Heart left ventricle (tissue), 16 donors: ENCODE results near the gene SSC5D. TPM values are rescaled to one million over a fixed set of nuclear protein-coding genes. Genes with fewer than 3 reads are reported as not detected.
"Not testable (repeated sequence)": the region's sequence is repeated elsewhere in the genome, so short reads cannot be mapped to it uniquely, and the experiment has no call there.

Experiments
- ATAC-seq, 4 donors: fragments of 200-7000 bp; cut with Tn5 transposase; one replicate each; pipeline ENCODE4 v1.9.1; 2020 to 2022; ENCODE audit warnings: moderate library complexity in 4 of 4, mild to moderate bottlenecking in 3 of 4, moderate number of reproducible peaks in 1 of 4
- DNase-seq, 5 donors: peaks; one replicate each; pipeline ENCODE4 v3.0.0-alpha.2; 2020
- H3K27ac ChIP-seq, 12 donors: fragments of 200-600 bp; sonication (generic) in 4 of 12; one replicate each; pipeline versions ENCODE4 v1.5.0 to v1.8.0; 2016 to 2022; ENCODE audit warnings: mild to moderate bottlenecking in 2 of 12
- H3K27me3 ChIP-seq, 9 donors: fragments of 200-600 bp; sonication (generic) in 2 of 9; one replicate each; pipeline versions ENCODE4 v1.5.1 to v1.8.0; 2016 to 2022; ENCODE audit warnings: mild to moderate bottlenecking in 3 of 9
- H3K36me3 ChIP-seq, 9 donors: fragments of 200-600 bp; sonication (generic) in 2 of 9; one replicate each; pipeline versions ENCODE4 v1.5.0 to v1.8.0; 2018 to 2022; ENCODE audit warnings: mild to moderate bottlenecking in 2 of 9
- H3K4me1 ChIP-seq, 12 donors: fragments of 200-600 bp; sonication (generic) in 4 of 12; one replicate each; pipeline versions ENCODE4 v1.5.0 to v1.8.0; 2016 to 2022; ENCODE audit warnings: mild to moderate bottlenecking in 3 of 12
- H3K4me3 ChIP-seq, 12 donors: fragments of 200-600 bp; sonication (generic) in 4 of 12; one replicate each; pipeline versions ENCODE4 v1.5.0 to v1.8.0; 2017 to 2022; ENCODE audit warnings: mild to moderate bottlenecking in 9 of 12, moderate library complexity in 4 of 12
- H3K9me3 ChIP-seq, 12 donors: fragments of 200-600 bp; sonication (generic) in 4 of 12; one replicate each; pipeline versions ENCODE4 v1.5.0 to v1.8.0; 2016 to 2022; ENCODE audit warnings: mild to moderate bottlenecking in 1 of 12
- POLR2A ChIP-seq, 2 donors: fragments of 450-650 bp; IDR thresholded peaks; one replicate each; pipeline ENCODE4 v1.6.1; 2017; ENCODE audit warnings: antibody characterized with exemption in 2 of 2, mild to moderate bottlenecking in 2 of 2, moderate library complexity in 2 of 2
- WGBS, 4 donors: extraction: QIAGEN DNeasy Blood & Tissue Kit in 2 of 4; methylation state at CpG; one replicate each; pipeline versions ENCODE4 v1.1.5 to v1.1.7; 2013 to 2018; 5-methylcytosine and 5-hydroxymethylcytosine counted together
- intact Hi-C, 10 donors: fragments of 100-400 bp; cut with DNase I; formaldehyde crosslinking; loops; one replicate each; pipeline versions ENCODE4 v1.11.1 to v1.14.2; 2022
- polyA plus RNA-seq, 2 donors: library from polyadenylated mRNA; stranded (reverse); fragments of 200-250 nt; gene quantifications; one replicate each; pipeline ENCODE4 v1.2.3, GENCODE V29; 2013
- total RNA-seq, 9 donors: library from RNA; depleted of rRNA in 2 of 9; stranded (reverse); fragments of >200 nt in 2 of 9; fragmentation: NEBNext Ultra II Directional in 3 of 9; extraction: Animal tissue kit (Norgen Biotek cat#: 25700) in 3 of 9; gene quantifications; one replicate each; pipeline versions ENCODE4 v1.1.0 to v1.2.4, GENCODE V29; 2016 to 2023
- TF ChIP-seq, protein P1 (sequence below), 12 donors: fragments of 200-600 bp; sonication (generic) in 4 of 12; IDR thresholded peaks; one replicate each; pipeline versions ENCODE4 v1.5.0 to v1.8.0; 2018 to 2022; ENCODE audit warnings: antibody characterized with exemption in 12 of 12, mild to moderate bottlenecking in 5 of 12
- donor health status: ischemic (EF 13 %, LVEDD 7.1; RV severe dilation, severe dysfunction).
- donor health status: healthy with polysubstance abuse.
- donor health status: DM: no; HTN: yes; CAD: no.
- donor health status: DM: no; HTN: no; CAD: no.
- donor health status: ischemic (EF 25% LVEDD 6.9; RV normal size, moderate dysfunction).
- donor health status: ischemic (EF 25% LVEDD 5.7; RV mildly dilated, moderate dysfunction).
- donor health status: healthy.
- donor health status: DM: yes; HTN: yes; CAD: no.
- donor health status: ischemic (EF 35%, LVEDD 5.7; RV mildly dilated, moderate dysfunction).
- donor health status: nonischemic (EF 11% LVEDD 7.7; RV severe dilation, severe dysfunction).
- donor health status: DM: yes; HTN: yes; CAD: no.
- donor health status: PGD.
- donor health status: ischemic (EF 29% LVEDD 5.4; RV normal size, mild dysfunction).
- donor health status: nonischemic (EF 23%, LVEDD 6.1; RV moderate dilation, normal function).

Gene SSC5D
- total and polyA plus RNA-seq, 11 donors = 0.91 to 6.2 (median 3.1) TPM

DNA sequence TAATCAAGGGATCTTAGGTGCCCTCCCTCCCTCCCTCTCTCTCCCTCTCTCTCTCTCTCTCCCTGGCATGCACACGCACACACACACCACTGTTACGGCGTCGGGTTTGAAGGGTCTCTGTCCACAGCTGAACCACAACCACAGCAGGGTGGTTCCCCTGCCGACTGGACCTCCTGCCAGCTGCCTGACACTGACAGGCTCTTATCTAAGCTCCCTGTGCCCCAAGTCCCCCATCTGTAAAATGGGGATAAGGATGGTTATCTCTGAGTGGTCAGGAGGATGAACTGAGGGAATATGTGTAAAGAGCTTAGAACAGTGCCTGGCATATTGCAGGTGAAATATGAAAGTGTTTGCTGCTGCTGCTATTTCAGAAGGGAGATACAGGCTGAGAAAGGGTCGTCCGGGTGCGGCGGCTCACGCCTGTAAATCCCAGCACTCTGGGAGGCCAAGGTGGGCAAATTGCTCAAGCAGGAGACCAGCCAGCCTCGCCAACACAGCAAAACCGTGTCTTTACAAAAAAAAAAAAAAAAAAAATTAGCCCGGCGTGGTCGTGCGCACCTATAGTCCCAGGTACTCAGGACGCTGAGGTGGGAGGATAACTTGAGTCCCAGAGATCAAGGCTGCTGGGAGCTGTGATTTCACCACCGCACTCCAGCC lies 44.3 kb upstream of the SSC5D start:
- ATAC-seq (no peak), DNase-seq (no peak)
- 31 to 40% (median 36%) methylated on average over 18 of the region's 18 CpGs for WGBS, 4 donors
- H3K27ac ChIP-seq = no peak overlapping the region
- TF ChIP-seq POLR2A (IDR thresholded peaks at IDR 0.05) = no peak
- TF ChIP-seq, protein P1, sequence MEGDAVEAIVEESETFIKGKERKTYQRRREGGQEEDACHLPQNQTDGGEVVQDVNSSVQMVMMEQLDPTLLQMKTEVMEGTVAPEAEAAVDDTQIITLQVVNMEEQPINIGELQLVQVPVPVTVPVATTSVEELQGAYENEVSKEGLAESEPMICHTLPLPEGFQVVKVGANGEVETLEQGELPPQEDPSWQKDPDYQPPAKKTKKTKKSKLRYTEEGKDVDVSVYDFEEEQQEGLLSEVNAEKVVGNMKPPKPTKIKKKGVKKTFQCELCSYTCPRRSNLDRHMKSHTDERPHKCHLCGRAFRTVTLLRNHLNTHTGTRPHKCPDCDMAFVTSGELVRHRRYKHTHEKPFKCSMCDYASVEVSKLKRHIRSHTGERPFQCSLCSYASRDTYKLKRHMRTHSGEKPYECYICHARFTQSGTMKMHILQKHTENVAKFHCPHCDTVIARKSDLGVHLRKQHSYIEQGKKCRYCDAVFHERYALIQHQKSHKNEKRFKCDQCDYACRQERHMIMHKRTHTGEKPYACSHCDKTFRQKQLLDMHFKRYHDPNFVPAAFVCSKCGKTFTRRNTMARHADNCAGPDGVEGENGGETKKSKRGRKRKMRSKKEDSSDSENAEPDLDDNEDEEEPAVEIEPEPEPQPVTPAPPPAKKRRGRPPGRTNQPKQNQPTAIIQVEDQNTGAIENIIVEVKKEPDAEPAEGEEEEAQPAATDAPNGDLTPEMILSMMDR (IDR thresholded peaks at IDR 0.05) = no peak
- no peaks in the 10 kb centered on the region for H3K9me3 ChIP-seq
- no peaks in the 10 kb centered on the region for H3K36me3 ChIP-seq
- peaks cover 46 to 70% (median 59%) of the 10 kb centered on the region in 9 donors for H3K27me3 ChIP-seq
- peaks cover 0 to 30% (median 0%) of the 10 kb centered on the region in 12 donors for H3K4me1 ChIP-seq
- no peak overlapping the region for H3K4me3 ChIP-seq
- intact Hi-C loops = no loop called here

DNA sequence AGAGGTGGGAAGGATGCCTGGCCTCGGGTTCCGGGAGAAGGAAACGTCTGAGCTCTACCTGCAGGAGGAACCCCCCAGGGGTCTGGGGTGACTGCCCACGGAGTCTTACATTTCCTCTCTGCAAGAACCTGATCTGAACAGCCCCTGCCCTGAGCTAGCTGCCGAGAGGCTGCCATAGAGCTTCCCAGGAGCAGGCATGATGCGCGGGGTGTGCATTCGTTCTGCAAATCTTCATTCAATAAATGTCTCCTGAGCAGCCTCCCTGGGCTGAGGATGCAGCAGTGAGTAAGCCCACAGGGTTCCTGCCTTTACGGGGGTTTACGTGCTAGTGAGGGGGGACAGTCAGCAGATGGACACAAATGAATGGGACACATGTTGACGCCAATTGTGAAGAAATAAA lies 43.6 kb upstream of the SSC5D start:
- Histone ChIP-seq H3K27ac (no peak overlapping the region), H3K4me3 (no peak overlapping the region), H3K27me3 (peaks cover 40 to 68% (median 55%) of the 10 kb centered on the region in 9 donors), H3K9me3 (no peaks in the 10 kb centered on the region), H3K36me3 (no peaks in the 10 kb centered on the region), H3K4me1 (peaks cover 0 to 30% (median 0%) of the 10 kb centered on the region in 12 donors)
- no peak for TF ChIP-seq POLR2A (IDR thresholded peaks at IDR 0.05)
- TF ChIP-seq, protein P1 (IDR thresholded peaks at IDR 0.05) = no peak
- ATAC-seq (no peak), DNase-seq (no peak)
- intact Hi-C loops = no loop called here
- 42 to 49% (median 46%) methylated on average over 11 of the region's 11 CpGs for WGBS, 4 donors

DNA sequence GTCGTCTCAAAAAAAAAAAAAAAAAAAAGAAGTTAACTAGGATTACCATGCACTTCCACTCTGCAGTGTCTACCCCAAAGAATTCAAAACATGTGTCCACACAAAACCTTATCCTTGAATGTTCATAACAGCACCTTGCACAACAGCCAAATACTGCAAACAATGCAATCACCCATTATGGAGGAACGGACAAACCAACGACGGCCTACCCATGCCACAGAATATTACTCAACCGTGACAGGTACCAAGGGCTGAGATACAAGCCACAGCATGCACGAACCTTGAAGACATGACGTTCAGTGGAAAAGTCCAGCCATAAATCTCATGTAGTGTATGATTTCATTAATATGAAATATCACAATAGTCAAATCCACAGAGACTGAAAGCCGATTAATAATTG lies 42.2 kb upstream of the SSC5D start:
- intact Hi-C loops = no loop called here
- no peak for ATAC-seq
- 72 to 78% (median 76%) methylated on average over 8 of the region's 8 CpGs for WGBS, 4 donors

DNA sequence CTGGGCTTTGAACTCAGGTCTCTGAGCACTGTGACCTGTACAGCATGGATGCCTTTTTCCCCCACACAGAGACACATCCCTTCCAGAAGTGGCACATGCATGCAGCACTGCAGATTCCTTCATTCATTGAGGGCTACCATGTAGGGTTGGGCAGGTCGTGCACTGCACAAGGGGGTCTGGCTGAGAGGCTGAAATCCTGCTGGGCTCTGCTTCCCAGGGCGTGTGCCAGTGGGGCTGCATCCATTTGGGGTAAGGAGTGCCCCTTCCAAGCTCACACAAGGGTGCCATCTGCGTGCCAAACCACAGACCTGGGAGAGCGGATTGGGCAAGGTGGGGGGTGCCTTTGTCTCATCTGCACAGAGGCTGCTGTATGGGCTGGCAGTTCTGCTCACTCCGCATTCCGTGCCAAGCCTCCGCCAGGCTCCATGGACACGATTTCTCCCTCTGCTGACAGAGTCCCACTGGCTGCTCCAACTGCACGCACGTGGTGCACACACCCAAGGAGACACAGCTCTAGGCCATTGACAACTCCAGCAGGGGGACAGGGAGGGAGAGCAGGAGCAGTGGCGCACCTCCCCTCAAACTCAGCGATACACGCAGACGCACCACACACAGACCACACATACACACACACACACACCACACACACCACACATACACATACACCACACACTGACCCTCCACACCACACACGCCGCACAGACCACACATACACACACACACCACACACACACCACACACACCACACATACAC lies 40.6 kb upstream of the SSC5D start:
- peak in 3 of 4 donors; percentile 45 to 67 (median 53) for ATAC-seq

More for the DNA sequence above, 42.2 kb upstream of the SSC5D start:
- H3K4me3 ChIP-seq = no peak overlapping the region
- peaks cover 0 to 24% (median 0%) of the 10 kb centered on the region in 12 donors for H3K4me1 ChIP-seq
- DNase-seq = no peak
- no peaks in the 10 kb centered on the region for H3K9me3 ChIP-seq
- no peaks in the 10 kb centered on the region for H3K36me3 ChIP-seq
- no peak overlapping the region for H3K27ac ChIP-seq
- H3K27me3 ChIP-seq = peaks cover 30 to 59% (median 43%) of the 10 kb centered on the region in 9 donors
- TF ChIP-seq, protein P1 (IDR thresholded peaks at IDR 0.05) = no peak
- no peak for TF ChIP-seq POLR2A (IDR thresholded peaks at IDR 0.05)

DNA sequence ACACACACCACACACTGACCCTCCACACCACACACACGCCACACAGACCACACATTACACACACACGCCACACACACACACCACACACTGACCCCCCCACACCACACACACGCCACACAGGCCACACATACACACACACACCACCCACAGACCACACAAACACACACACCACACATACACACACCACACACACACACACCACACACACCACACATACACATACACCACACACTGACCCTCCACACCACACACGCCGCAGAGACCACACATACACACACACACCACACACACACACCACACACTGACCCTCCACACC lies 40.1 kb upstream of the SSC5D start:
- ATAC-seq, H3K4me3 ChIP-seq, intact Hi-C loops, H3K9me3 ChIP-seq, DNase-seq, H3K27ac ChIP-seq, H3K36me3 ChIP-seq: not testable (repeated sequence)
- peaks cover 0 to 26% (median 11%) of the 10 kb centered on the region in 12 donors for H3K4me1 ChIP-seq
- 85 to 91% (median 87%) methylated on average over 5 of the region's 5 CpGs for WGBS, 4 donors
- H3K27me3 ChIP-seq = peaks cover 30 to 60% (median 45%) of the 10 kb centered on the region in 9 donors

More for the DNA sequence above, 40.6 kb upstream of the SSC5D start:
- H3K4me3 ChIP-seq = no peak overlapping the region
- no peaks in the 10 kb centered on the region for H3K9me3 ChIP-seq
- no peaks in the 10 kb centered on the region for H3K36me3 ChIP-seq
- no peak for TF ChIP-seq POLR2A (IDR thresholded peaks at IDR 0.05)
- TF ChIP-seq, protein P1 (IDR thresholded peaks at IDR 0.05) = no peak
- peak in 1 of 5 donors; percentile 60 for DNase-seq
- intact Hi-C loops = no loop called here
- peaks cover 0 to 26% (median 11%) of the 10 kb centered on the region in 12 donors for H3K4me1 ChIP-seq
- no peak overlapping the region for H3K27ac ChIP-seq
- WGBS, 4 donors = 23 to 34% (median 32%) methylated on average over 10 to 16 of the region's 16 CpGs
- peaks cover 32 to 60% (median 44%) of the 10 kb centered on the region in 9 donors for H3K27me3 ChIP-seq
